Cortex of kidney (tissue), 1 donor: ENCODE results near the gene IL24.
"Not testable (repeated sequence)": the region's sequence is repeated elsewhere in the genome, so short reads cannot be mapped to it uniquely, and the experiment has no call there.

ENCODE experiments used
- DNase-seq: peaks from one replicate; lab custom pipeline; 2025; lab: John Stamatoyannopoulos, UW

The IL24 gene

GRCh38 chr1:206897175-206897574 lies at the start of gene IL24:
TSS of gene IL24 (plus strand) at chr1:206897443. CDS start at chr1:206897833, 390 bp downstream.
- no peak for DNase-seq

- DNase-seq, result no peak
These were observed 49.3 kb upstream of the IL24 start for GRCh38 chr1:206847946-206848345.

DNA sequence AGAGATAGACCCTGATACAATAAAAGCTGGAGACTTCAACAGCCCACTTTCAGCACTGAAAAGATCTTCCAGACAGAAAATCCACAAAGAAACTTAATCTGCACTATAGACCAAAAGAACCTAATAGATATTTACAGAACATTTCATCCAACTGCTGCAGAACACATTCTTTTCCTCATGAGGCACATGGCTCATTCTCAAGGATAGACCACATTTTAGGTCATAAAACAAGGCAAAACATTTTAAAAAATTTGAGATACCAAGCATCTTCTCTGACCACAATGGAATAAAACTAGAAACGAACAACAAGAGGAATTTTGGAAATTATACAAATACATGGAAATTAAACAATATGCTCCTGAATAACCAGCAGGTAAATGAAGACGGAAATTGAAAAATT lies 46.8 kb upstream of the IL24 start:
- DNase-seq, result no peak

GRCh38 chr1:206851341-206852010 lies 45.8 kb upstream of the IL24 start:
- no peak for DNase-seq

DNA sequence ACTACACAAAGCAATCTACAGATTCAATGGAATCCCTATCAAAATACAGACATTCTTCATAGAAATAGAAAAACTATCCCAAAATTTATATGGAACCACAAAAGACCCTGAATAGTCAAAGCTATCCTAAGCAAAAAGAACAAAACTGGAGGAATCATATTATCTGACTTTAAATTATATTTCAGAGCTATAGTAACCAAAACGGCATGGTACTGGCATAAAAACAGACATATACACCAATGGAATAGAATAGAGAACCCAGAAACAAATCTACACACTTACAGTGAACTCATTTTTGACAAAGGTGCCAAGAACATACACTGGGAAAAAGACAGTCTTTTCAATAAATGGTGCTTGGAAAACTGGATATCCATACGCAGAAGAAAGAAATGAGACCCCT lies 44.6 kb upstream of the IL24 start:
- DNase-seq, result not testable (repeated sequence)

DNA sequence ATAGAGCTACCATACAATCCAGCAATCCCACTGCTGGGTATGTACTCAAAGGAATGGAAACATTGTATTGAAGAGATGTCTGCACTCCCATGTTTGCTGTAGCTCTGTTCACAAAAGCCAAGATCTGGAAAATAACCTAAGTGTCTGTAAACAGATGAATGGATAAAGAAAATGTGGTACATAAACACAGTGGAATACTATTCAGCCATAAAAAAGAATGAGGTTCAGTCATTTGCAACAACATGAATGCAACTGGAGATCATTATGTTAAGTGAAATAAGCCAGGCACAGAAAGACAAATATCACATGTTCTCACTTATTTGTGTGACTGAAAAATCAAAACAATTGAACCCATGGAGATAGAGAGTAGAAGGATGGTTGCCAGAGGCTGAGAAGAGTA lies 43.5 kb upstream of the IL24 start:
- not testable (repeated sequence) for DNase-seq

DNA sequence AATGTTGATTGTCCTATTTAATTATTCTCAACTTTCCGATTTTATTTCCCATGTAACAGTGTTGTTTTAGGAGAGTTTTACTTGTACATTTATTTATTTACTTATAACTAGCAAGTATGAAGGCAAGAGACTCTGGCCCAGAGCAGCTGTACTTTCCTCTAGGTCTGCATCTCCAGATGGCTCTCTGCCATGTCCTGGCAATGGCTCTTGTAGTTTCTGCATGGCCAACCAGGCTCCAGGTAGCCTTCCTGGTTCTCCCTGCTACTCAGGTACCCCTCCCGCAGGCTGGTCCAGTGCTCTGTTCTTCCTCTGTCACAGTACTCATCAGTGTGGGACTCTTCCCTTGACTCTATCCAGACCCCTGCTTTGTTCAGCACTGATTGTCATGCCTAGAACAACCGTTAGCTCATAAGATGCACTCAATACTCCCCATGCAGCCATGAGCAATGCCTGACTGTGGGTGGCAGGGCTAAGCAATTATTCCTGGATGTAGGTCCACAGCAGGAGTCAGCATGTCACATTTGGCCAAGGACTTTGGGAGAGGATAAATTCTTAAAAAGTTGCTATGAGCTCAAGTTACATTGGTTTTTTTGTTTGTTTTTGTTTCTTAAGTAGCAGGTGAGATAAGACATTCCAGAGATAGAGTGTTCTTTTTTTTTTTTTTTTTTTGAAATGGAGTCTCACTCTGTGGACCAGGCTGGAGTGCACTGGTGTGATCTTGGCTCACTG lies 42.7 kb upstream of the IL24 start:
- DNase-seq, result no peak

- DNase-seq, result no peak
These were observed 41.4 kb upstream of the IL24 start for GRCh38 chr1:206855859-206856258.

DNA sequence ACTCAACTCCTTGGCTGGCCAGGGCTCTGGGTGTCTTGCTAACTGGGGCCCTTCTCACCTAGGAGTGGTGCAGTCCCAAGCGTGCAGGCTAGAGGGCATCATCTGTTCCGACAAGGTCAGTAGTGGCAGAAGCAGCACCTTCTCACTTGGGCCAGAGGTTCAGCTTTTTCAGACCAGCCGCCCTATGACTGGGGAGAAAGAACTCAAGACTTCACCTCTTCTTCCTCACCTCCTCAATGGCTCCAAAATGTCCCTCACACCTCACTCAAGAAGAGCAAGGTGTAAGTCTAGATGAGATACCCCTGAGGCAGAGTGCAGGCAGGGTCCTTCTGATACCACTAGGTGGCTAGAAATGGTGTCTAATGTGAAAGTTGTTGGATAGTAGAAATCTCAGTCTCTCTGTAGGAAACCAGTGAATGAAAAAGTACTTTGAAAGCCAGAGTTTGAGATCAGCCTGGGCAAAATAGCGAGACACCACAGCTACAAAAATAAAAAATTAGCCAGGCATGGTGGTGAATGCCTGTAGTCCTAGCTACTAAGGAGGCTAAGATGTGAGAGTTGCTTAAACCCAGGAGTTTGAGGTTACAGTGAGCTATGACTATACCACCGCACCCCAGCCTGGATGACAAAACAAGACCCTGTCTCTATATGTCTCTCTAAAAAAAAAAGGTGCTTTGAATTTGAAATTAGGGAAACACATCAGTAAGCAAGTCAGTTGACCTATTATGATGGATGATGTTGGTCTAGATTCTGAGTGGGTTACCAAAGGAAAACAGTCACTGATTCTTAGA lies 40.4 kb upstream of the IL24 start:
- no peak for DNase-seq

DNA sequence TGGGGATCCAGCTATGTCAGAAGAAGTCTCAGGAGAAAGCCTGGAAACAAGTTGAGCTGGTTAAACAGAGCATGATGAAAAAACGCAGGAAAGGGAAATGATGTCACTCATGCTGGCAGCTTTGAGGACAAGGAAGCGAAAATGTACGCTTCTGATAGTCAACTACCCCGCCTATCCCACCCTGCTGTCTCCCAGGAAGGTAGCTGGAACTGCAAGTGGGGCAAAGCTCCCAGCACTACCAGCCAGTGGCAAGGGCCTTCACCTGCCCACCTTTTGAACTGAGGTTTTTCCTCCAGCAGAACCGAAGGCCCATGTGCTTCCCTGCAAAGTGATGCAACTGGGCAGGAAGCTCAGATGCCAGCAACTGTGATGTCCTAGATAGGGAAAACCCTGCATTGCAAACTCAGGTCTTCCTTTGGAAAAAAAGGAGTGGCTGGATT lies 38.1 kb upstream of the IL24 start:
- no peak for DNase-seq

DNA sequence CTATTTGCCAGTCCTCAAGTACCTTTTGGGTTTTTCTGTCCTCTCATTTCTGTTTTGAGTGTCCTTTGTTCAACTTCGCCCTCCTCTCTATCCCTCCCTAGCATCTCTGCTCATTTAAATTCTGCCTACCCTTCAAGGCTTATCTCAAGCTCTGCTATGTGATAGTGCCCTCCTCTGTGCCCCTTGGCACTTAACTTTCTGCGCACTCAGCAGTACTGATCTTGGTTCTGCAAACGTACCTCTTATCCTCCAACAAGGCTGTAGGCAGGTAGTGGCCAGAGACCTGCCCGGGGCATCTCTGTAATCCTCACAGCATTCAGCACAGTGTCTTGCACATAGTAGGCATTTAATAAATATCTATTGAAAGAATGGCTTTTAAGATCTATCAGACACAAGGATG lies 37.1 kb upstream of the IL24 start:
- no peak for DNase-seq

DNA sequence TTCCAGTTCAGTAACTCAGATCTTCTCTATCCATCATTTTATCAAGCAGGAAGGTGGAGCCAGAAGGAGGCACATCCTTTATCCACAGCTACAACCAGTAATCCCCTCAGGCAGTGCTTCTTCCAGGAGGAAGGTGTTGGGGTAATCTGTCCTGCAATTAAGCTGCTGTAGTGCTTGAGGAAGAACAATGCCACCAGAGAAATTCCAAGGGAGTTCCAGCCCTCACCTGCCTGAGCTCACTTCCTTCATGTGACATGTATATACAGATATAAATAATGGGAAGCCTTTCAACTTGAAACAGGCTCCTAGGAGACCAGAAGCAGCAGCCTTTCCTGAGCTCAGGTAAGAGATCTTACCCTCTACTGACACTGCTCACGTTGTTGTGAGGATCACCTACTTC lies 34.0 kb upstream of the IL24 start:
- no peak for DNase-seq

DNA sequence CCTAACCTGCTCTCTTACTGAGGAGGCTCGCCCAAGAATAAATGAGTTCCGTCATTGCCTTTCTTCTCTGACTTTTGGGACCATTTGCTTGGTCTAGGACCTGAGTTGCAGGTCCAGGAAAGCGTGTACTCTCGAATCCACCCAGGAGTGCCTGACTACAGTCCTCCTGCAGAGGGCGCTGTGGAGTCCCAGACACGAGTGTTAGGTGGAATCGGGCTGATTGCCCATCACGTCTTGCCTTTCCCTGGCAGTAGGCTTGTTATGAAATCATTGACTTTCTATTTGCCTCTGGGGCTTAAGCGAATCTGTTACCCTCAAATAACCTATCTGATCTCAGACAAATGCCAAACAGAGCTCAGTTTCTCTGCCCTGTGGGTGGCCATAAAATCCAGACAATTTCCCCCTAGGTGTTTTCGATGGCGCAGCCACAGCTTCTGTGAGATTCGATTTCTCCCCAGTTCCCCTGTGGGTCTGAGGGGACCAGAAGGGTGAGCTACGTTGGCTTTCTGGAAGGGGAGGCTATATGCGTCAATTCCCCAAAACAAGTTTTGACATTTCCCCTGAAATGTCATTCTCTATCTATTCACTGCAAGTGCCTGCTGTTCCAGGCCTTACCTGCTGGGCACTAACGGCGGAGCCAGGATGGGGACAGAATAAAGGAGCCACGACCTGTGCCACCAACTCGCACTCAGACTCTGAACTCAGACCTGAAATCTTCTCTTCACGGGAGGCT lies 32.1 kb upstream of the IL24 start, which contains the start of gene IL20:
TSS of gene IL20 (plus strand) at position 685 of the 733 bp plus-strand sequence. CDS start 230 bp downstream, outside the sequence.
- DNase-seq, result no peak

- no peak for DNase-seq
These were observed 31.2 kb upstream of the IL24 start for GRCh38 chr1:206866062-206866461.

GRCh38 chr1:206867239-206867638 lies 30.0 kb upstream of the IL24 start:
- no peak for DNase-seq

DNA sequence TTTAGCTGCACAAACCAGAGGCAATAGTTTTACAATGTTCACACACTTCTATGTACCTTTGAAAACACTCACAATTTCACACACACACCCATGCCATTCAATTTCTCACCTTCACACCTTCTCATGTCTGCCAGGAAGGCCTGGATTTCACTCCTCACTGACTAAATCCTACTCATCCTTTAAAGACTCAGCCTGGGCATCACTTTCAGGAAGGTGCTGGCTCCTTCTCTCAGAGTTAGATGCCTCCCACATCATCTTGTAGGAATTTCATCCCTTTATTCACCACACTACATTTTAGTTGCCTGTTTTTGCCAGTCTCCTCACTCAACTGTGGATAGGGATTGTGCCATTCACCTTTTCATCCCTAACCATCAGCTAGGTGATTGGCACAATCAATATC lies 29.5 kb upstream of the IL24 start:
- DNase-seq, result no peak

DNA sequence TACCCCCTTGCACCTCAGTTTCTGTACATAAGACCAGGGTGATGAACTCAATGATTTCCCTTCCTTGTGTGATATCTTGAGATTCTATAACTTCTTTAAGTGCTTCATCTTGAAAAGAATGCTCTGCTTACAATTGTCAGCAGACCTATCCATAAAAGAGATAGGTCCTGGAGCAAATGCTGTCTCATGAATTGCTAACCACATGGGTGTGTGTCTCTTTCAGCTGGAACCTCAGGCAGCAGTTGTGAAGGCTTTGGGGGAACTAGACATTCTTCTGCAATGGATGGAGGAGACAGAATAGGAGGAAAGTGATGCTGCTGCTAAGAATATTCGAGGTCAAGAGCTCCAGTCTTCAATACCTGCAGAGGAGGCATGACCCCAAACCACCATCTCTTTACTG lies 29.0 kb upstream of the IL24 start:
- no peak for DNase-seq

DNA sequence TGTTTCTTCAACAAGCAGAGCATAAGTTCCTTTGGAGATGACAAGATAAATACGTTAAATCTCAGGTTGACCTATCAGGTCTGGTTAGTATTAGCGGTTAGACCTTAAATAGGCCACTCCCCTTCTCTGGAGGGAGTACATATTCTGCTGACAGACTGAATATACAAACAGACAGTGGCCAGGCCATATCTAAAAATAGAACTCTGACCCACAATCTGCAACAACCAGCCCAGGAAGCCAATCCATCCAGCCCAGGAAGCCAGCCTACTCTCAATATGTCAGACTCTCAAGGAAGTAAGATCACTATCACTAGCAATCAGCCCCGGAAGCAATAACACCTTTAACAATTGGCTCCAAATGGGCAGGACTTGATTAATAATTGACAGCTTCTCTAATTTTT lies 25.1 kb upstream of the IL24 start:
- no peak for DNase-seq

- no peak for DNase-seq
These were observed 23.5 kb upstream of the IL24 start for GRCh38 chr1:206873603-206874188.

DNA sequence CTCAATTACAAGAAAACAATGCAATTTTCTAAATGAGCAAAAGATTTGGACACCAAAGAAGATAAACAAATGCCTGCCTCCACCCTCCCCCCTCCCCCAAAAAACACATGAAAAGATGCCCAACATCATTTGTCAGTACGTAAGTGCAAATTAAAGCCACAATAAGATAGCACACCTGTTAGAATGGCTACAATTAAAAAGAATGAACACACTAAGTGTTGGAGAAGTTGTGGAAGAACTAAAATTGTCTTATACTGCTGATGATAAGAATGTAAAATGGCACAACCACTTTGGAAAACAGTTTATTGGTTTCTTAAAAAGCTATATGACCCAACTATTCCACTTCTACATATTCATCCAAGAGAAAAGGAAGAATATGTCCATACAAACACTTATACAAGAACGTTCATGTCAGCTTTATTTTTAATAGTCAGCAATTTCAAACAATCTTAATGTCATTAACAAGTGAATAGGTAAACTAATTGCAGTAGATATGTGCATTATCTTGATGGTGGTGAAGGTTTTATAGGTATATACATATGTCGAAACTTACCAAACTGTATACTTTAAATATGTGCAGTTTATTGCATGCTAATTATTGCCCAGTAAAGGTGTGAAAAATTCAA lies 21.4 kb upstream of the IL24 start:
- no peak for DNase-seq

GRCh38 chr1:206878456-206878855 lies 18.8 kb upstream of the IL24 start:
- no peak for DNase-seq
